Right cardiac atrium (tissue), 5 donors: Measurements from ENCODE around the gene CARMIL3. TPM values are rescaled to one million over a fixed set of nuclear protein-coding genes. Genes with fewer than 3 reads are reported as not detected.

Experiments used
- ATAC-seq, 2 donors: fragments of 200-7000 bp; cut with Tn5 transposase; one replicate each; pipeline versions ENCODE4 v1.8.0 to v1.9.1; 2020; ENCODE audit warnings: moderate library complexity in 2 of 2, mild to moderate bottlenecking in 1 of 2
- DNase-seq, 3 donors: peaks; one replicate each; pipeline ENCODE4 v3.0.0-alpha.2; 2020
- H3K27ac ChIP-seq: one replicate; pipeline ENCODE4 v1.5.1; 2013; ENCODE audit warnings: mild to moderate bottlenecking, low read length, control low read depth, moderate library complexity
- H3K27me3 ChIP-seq: one replicate; pipeline ENCODE4 v1.6.1; 2013; ENCODE audit not compliant: control insufficient read depth, insufficient read depth
- H3K4me1 ChIP-seq: one replicate; pipeline ENCODE4 v1.6.1; 2013; ENCODE audit warnings: low read length; ENCODE audit not compliant: control insufficient read depth, insufficient read depth
- H3K4me3 ChIP-seq: one replicate; pipeline ENCODE4 v1.5.1; 2013; ENCODE audit warnings: low read length, control low read depth
- H3K9me3 ChIP-seq: one replicate; pipeline ENCODE4 v1.6.1; 2013; ENCODE audit warnings: low read length; ENCODE audit not compliant: control insufficient read depth
- WGBS: extraction: QIAGEN DNeasy Blood & Tissue Kit; methylation state at CpG from one replicate; pipeline ENCODE4 v1.1.7; 2013; 5-methylcytosine and 5-hydroxymethylcytosine counted together
- intact Hi-C, 4 donors: fragments of 100-400 bp; cut with DNase I; formaldehyde crosslinking; loops; one replicate each; pipeline versions ENCODE4 v1.11.0 to v1.14.0; 2022 to 2023
- polyA plus RNA-seq: library from polyadenylated mRNA; stranded (reverse); fragments of 200-250 nt; gene quantifications from one replicate; pipeline ENCODE4 v1.2.3, GENCODE V29; 2013
- total RNA-seq, 4 donors: library from RNA; stranded (reverse); fragmentation: NEBNext Ultra II Directional; extraction: Animal tissue kit (Norgen Biotek cat#: 25700); gene quantifications; one replicate each; pipeline ENCODE4 v1.2.1, GENCODE V29; 2021
- donor health status: healthy with polysubstance abuse.
- donor health status: DM: no; HTN: yes; CAD: no.
- donor health status: DM: no; HTN: no; CAD: no.
- donor health status: DM: no; HTN: yes; CAD: no; lungs with severe emphysema.
- donor health status: DM: yes; HTN: yes; CAD: no.

CARMIL3 gene
- total and polyA plus RNA-seq, 5 donors, result 0.17 to 0.45 (median 0.18) TPM

DNA sequence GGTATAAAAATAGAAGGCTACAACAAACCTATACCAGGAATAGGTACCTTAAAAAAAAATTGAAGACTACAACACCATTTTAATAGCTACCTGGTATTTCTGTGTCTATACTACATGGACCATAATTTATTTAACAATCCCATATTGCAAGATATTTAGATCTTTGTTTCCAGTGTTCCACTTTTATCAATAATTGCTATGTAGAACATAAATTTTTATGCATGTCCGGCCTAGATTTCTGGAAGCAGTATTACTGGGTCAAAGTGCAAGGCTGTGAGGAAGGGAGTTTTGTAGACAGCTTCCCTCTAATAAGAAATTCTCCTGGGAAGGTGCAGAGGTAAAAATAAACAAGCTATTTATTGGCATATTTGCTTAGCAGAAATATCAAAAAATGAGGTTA is 58.7 kb downstream of the CARMIL3 start:
- Histone ChIP-seq H3K4me3 (no peak overlapping the region), H3K9me3 (no peaks in the 10 kb centered on the region), H3K27ac (no peak overlapping the region), H3K4me1 (no peaks in the 10 kb centered on the region), H3K27me3 (no peaks in the 10 kb centered on the region)
- ATAC-seq (no peak), DNase-seq (no peak)
- intact Hi-C loops, result no loop called here
- WGBS, result 63% methylated on average over 1 of the region's 1 CpG

DNA sequence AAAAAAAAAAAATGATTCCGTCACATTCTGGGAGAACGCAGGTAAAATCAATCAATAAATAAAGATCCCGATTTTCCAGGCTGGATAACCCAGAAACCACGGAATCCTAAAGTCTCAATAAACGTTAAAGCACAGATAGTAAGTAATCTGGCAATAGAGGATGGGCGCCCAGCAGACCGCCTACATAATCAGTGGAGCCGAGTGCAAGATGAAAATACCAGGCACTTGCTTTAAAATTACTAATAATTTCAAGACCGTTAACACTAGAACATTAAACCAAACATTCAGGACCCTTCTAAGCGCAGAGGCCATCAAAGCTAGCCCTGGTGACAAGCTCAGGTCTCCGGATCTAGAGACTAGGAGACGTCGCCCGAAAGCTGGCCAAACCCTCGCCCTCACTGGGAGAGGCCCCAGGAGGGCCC is 61.6 kb downstream of the CARMIL3 start:
- ATAC-seq (no peak), DNase-seq (no peak)
- 20% methylated on average over 15 of the region's 15 CpGs for WGBS
- intact Hi-C loops, result no loop called here
- H3K4me3 ChIP-seq, result peak overlapping the region; percentile 43
- H3K27ac ChIP-seq, result peak overlapping the region; percentile 96
- peaks cover 3% of the 10 kb centered on the region for H3K4me1 ChIP-seq
- no peaks in the 10 kb centered on the region for H3K27me3 ChIP-seq
- no peaks in the 10 kb centered on the region for H3K9me3 ChIP-seq

DNA sequence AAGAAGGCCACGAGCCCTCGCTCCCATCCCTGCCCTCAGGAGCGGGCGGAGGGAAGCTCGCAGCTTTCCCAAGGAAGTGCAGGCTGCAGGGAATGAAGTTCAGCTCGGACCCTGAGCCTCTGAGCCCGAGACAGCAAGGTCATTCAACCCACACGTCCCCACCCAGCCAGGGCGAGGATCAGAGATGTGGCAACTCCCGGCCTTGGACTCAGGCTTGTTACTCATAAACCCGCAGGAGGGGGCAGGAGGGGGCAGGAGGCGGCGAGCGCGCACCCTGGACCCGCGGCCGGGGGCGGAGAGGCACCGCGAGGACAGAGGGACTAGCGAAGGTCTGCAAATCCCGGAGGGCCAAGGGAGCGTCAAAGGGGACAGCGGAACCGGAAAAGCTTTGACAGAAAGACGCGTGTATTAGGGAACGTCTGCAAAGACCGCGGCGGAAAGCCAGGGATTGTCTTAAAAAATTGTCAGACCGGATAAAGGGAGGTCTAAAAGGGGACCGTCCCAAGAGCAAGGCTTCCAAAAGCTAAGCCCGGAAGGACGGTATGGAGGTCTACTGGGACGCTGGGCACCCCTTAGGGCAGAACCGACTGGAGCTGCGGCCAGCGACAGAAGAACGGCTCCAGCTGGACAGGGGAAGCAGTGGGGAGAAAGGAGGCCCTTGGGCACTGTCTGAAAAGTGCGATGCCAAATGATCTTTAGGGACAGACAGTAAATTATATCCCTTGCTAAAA is 62.2 kb downstream of the CARMIL3 start:
- intact Hi-C loops, result no loop called here
- H3K9me3 ChIP-seq, result no peaks in the 10 kb centered on the region
- ATAC-seq (peak; percentile 68 to 71), DNase-seq (peak; percentile 91 to 93 (median 93))
- H3K4me3 ChIP-seq, result peak overlapping the region; percentile 43
- peak overlapping the region; percentile 96 for H3K27ac ChIP-seq
- H3K4me1 ChIP-seq, result peaks cover 3% of the 10 kb centered on the region
- no peaks in the 10 kb centered on the region for H3K27me3 ChIP-seq
- under 1% methylated on average over 42 of the region's 42 CpGs for WGBS

DNA sequence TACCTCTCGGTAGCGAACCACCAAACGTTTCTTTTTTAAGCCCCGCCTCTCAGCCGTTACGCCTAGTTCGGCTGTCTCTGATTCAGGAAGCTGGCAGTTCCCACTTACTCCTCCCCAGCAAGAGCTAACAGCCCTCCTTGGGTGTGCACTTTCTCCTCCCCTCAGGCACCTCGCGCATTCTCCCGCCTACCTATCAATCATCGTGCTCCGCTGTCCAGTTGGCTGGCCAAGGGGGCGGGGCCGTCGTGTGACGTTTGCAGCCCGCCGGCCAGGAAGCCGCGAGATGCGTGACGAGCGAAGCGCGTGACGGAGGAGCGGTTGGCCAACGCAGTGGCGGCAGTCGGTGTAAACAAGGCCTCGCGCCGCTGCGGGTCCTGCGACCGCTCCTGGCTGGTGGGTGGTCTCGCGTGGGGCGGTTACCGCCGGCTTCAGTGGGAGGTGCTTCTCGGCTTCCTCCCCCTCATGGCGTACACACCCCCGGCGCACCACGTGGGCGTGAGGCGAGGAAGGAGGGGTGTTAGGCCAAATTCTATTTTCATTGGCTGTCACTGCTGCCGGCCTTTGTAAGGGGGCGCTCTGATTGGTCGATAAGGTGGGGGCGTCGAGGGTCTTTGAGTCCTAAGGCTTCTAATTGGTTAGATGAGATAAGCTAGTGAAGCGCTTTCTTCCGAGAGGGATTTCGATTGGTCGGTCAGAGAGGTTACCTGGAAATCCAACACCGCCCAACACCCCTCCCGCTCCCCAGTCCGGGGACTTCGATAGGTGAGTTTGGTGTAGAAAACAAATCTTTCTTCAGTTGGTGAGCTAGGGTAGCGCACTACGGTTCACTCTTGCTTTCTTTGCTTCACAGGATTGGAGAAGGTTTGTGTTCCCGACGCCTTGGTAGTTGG is 63.0 kb downstream of the CARMIL3 start, which contains the start of the genes DCAF11 and NRL:
DCAF11 (plus strand) TSS at position 246 of the 890 bp plus-strand sequence. CDS start 818 bp downstream, outside the sequence.
NRL (minus strand) TSS at position 418 of the 890 bp plus-strand sequence. CDS start 32,101 bp downstream, outside the sequence.
- peaks cover 3% of the 10 kb centered on the region for H3K4me1 ChIP-seq
- DNase-seq (peak; percentile 99), ATAC-seq (peak; percentile 97)
- WGBS, result under 1% methylated on average over 65 of the region's 65 CpGs
- peak within 1 kb of the TSS; percentile 96 for H3K27ac ChIP-seq
- intact Hi-C loops, result no loop called here
- H3K4me3 ChIP-seq, result peak within 1 kb of the TSS; percentile 61
- no peaks in the 10 kb centered on the region for H3K9me3 ChIP-seq
- H3K27me3 ChIP-seq, result no peaks in the 10 kb centered on the region

DNA sequence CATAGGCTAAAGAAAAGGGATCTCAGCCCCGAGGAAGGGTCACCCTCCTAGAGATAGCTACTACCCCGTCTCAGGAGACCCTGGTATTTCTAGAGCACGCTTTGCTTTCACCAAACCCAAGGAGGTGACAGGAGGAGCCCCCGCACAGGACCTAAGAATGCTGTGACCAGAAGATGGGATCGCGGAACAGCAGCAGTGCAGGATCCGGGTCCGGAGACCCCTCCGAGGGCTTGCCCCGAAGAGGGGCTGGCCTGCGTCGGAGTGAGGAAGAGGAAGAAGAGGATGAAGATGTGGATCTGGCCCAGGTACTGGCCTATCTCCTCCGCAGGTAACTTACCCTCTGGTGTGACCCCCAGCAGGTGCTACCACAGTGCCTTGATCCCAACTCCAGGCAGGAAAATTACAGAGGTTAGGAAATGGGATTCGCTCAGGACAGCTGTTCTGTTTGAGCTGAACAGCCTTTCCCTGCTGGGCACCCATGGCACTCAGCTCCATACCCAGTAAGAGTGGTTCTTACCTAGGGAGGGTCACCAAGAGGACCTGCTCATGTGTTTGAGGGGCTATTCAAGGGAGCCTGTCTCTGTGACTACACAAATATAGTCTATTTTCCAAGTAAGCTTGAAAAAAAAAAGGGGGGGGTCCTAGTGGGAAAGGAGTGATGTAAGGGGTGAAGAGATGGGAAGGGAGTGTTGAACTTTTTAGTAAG is 63.8 kb downstream of the CARMIL3 start:
- peak overlapping the region; percentile 61 for H3K4me3 ChIP-seq
- peak in 1 of 3 donors; percentile 60 for DNase-seq
- H3K27me3 ChIP-seq, result no peaks in the 10 kb centered on the region
- ATAC-seq, result no peak
- no peaks in the 10 kb centered on the region for H3K9me3 ChIP-seq
- peaks cover 3% of the 10 kb centered on the region for H3K4me1 ChIP-seq
- WGBS, result 3% methylated on average over 14 of the region's 14 CpGs
- intact Hi-C loops, result no loop called here
- peak overlapping the region; percentile 61 for H3K27ac ChIP-seq

DNA sequence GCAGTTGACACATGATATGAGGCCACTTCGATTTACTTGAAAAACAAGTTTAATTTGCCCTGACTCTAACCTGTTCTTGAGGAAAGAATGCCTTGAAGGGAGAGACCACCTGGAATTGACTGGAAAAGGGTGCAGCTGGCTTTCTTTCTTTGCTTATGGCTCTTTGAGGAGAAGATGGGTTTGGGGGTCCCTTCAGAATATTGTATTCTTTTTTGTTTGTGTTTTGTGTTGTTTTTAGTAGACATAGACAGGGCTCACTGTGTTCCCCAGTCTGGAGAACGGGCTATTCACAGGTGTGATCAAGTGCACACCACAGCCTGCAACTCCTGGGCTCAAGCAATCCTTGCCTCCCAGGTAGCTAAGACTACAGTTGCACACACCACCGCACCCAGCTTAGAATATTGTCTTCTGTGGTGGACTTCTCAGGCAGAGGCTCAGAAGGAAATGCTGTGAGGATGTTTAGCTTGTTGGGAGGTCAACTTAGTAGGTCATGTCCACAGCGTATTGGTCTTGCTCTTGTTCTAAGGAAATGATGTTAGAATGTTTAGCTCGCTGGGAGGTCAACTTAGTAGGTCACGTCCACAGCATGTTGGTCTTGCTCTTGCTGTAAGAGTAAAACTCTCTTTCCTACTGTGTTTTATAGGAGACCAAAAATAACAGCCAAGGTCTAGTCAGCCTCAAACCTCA is 64.5 kb downstream of the CARMIL3 start:
- DNase-seq (no peak), ATAC-seq (no peak)
- Histone ChIP-seq H3K4me1 (peaks cover 3% of the 10 kb centered on the region), H3K27me3 (no peaks in the 10 kb centered on the region), H3K27ac (no peak overlapping the region), H3K9me3 (no peaks in the 10 kb centered on the region), H3K4me3 (peak overlapping the region; percentile 61)
- intact Hi-C loops, result no loop called here
- WGBS, result 83% methylated on average over 6 of the region's 6 CpGs

DNA sequence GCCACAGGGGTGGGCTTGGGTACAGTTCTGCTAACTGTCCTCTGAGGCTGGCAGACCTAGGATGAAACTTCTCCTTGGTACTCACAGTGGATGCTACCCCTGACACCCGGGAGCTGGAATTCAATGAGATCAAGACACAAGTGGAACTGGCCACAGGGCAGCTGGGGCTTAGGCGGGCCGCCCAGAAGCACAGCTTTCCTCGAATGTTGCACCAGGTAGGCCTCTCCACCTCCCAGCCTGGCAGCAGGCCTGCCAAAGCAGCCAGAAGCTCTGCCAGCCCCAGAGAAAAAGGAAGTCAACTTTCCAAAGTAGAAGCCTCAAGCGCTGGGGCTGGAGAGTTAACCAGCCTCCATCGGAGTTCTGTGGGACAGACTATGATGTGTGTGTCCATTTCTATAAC is 65.4 kb downstream of the CARMIL3 start:
- DNase-seq (peak in 1 of 3 donors; percentile 50), ATAC-seq (no peak)
- 90% methylated on average over 6 of the region's 6 CpGs for WGBS
- no peak overlapping the region for H3K4me3 ChIP-seq
- no peaks in the 10 kb centered on the region for H3K27me3 ChIP-seq
- no peaks in the 10 kb centered on the region for H3K9me3 ChIP-seq
- intact Hi-C loops, result no loop called here
- peaks cover 3% of the 10 kb centered on the region for H3K4me1 ChIP-seq
- no peak overlapping the region for H3K27ac ChIP-seq

Other genes with a start within 250 kb of the CARMIL3 start
- 10 to 100 TPM; 19.9 to 27.9 (median 26.0) TPM for gene DHRS4, start 98.2 kb upstream of the CARMIL3 start, total RNA-seq
- gene DHRS4, start 98.2 kb upstream of the CARMIL3 start, polyA plus RNA-seq, result 52.7 TPM
- 10 to 100 TPM; 15.5 to 23.6 (median 20.5) TPM for gene DHRS4L2, start 63.1 kb upstream of the CARMIL3 start, total RNA-seq
- gene DHRS4L2, start 63.1 kb upstream of the CARMIL3 start, polyA plus RNA-seq, result 44.2 TPM
- under 1 TPM in 1 of 4 donors, not detected in 3; 0.14 TPM for gene CPNE6, start 19.6 kb downstream of the CARMIL3 start, total RNA-seq
- 0.16 TPM for gene CPNE6, start 19.6 kb downstream of the CARMIL3 start, polyA plus RNA-seq
- 10 to 100 TPM in 1 of 4 donors, 1 to 10 TPM in 3; 4.0 to 11.0 (median 5.3) TPM for gene PCK2, start 42.3 kb downstream of the CARMIL3 start, total RNA-seq
- gene PCK2, start 42.3 kb downstream of the CARMIL3 start, polyA plus RNA-seq, result 3.5 TPM
- 10 to 100 TPM; 50.6 to 70.7 (median 62.6) TPM for gene DCAF11, start 62.8 kb downstream of the CARMIL3 start, total RNA-seq
- gene DCAF11, start 62.8 kb downstream of the CARMIL3 start, polyA plus RNA-seq, result 33.1 TPM
- gene NRL, start 62.9 kb downstream of the CARMIL3 start, total RNA-seq, result 1 to 10 TPM in 3 of 4 donors, under 1 TPM in 1; 0.79 to 2.9 (median 2.4) TPM
- gene NRL, start 62.9 kb downstream of the CARMIL3 start, polyA plus RNA-seq, result 2.6 TPM
- gene FITM1, start 78.7 kb downstream of the CARMIL3 start, total RNA-seq, result 100 to 1,000 TPM in 3 of 4 donors, 10 to 100 TPM in 1; 87.4 to 178 (median 134) TPM
- gene FITM1, start 78.7 kb downstream of the CARMIL3 start, polyA plus RNA-seq, result 224 TPM
- gene PSME1, start 84.2 kb downstream of the CARMIL3 start, total RNA-seq, result 100 to 1,000 TPM in 3 of 4 donors, 10 to 100 TPM in 1; 99.8 to 112 (median 103) TPM
- 141 TPM for gene PSME1, start 84.2 kb downstream of the CARMIL3 start, polyA plus RNA-seq
- 10 to 100 TPM; 17.2 to 18.9 (median 18.1) TPM for gene EMC9, start 89.6 kb downstream of the CARMIL3 start, total RNA-seq
- 21.2 TPM for gene EMC9, start 89.6 kb downstream of the CARMIL3 start, polyA plus RNA-seq
- gene PSME2, start 94.6 kb downstream of the CARMIL3 start, total RNA-seq, result 10 to 100 TPM; 62.7 to 90.6 (median 67.6) TPM
- 102 TPM for gene PSME2, start 94.6 kb downstream of the CARMIL3 start, polyA plus RNA-seq
- 10 to 100 TPM; 29.2 to 48.4 (median 42.6) TPM for gene RNF31, start 95.5 kb downstream of the CARMIL3 start, total RNA-seq
- 27.6 TPM for gene RNF31, start 95.5 kb downstream of the CARMIL3 start, polyA plus RNA-seq
- gene IRF9, start 109.3 kb downstream of the CARMIL3 start, total RNA-seq, result 100 to 1,000 TPM in 1 of 4 donors, 10 to 100 TPM in 3; 47.5 to 103 (median 59.0) TPM
- 44.5 TPM for gene IRF9, start 109.3 kb downstream of the CARMIL3 start, polyA plus RNA-seq
- 1 to 10 TPM; 1.9 to 5.8 (median 3.2) TPM for gene REC8, start 120.1 kb downstream of the CARMIL3 start, total RNA-seq
- 4.1 TPM for gene REC8, start 120.1 kb downstream of the CARMIL3 start, polyA plus RNA-seq
- gene IPO4, start 136.8 kb downstream of the CARMIL3 start, total RNA-seq, result 10 to 100 TPM; 10.2 to 22.5 (median 12.1) TPM
- 4.1 TPM for gene IPO4, start 136.8 kb downstream of the CARMIL3 start, polyA plus RNA-seq
- gene TM9SF1, start 143.4 kb downstream of the CARMIL3 start, total RNA-seq, result 10 to 100 TPM; 26.4 to 37.6 (median 30.4) TPM
- 14.8 TPM for gene TM9SF1, start 143.4 kb downstream of the CARMIL3 start, polyA plus RNA-seq
- under 1 TPM in 2 of 4 donors, not detected in 2; 0.18 to 0.37 TPM for gene TSSK4, start 153.7 kb downstream of the CARMIL3 start, total RNA-seq
- gene TSSK4, start 153.7 kb downstream of the CARMIL3 start, polyA plus RNA-seq, result not detected
- 10 to 100 TPM; 35.2 to 49.3 (median 39.5) TPM for gene CHMP4A, start 161.5 kb downstream of the CARMIL3 start, total RNA-seq
- gene CHMP4A, start 161.5 kb downstream of the CARMIL3 start, polyA plus RNA-seq, result 56.3 TPM
- gene MDP1, start 164.1 kb downstream of the CARMIL3 start, total RNA-seq, result 10 to 100 TPM; 15.7 to 21.8 (median 18.8) TPM
- 26.8 TPM for gene MDP1, start 164.1 kb downstream of the CARMIL3 start, polyA plus RNA-seq
- 100 to 1,000 TPM; 167 to 190 (median 183) TPM for gene NEDD8, start 180.4 kb downstream of the CARMIL3 start, total RNA-seq
- 302 TPM for gene NEDD8, start 180.4 kb downstream of the CARMIL3 start, polyA plus RNA-seq
- 10 to 100 TPM; 32.4 to 45.4 (median 34.6) TPM for gene GMPR2, start 180.9 kb downstream of the CARMIL3 start, total RNA-seq
- gene GMPR2, start 180.9 kb downstream of the CARMIL3 start, polyA plus RNA-seq, result 30.3 TPM
- 10 to 100 TPM; 38.9 to 45.9 (median 45.3) TPM for gene TINF2, start 190.6 kb downstream of the CARMIL3 start, total RNA-seq
- gene TINF2, start 190.6 kb downstream of the CARMIL3 start, polyA plus RNA-seq, result 23.0 TPM
- 1 to 10 TPM in 1 of 4 donors, under 1 TPM in 3; 0.36 to 2.0 (median 0.58) TPM for gene TGM1, start 211.2 kb downstream of the CARMIL3 start, total RNA-seq
- 0.16 TPM for gene TGM1, start 211.2 kb downstream of the CARMIL3 start, polyA plus RNA-seq
- 10 to 100 TPM; 18.1 to 21.4 (median 20.8) TPM for gene RABGGTA, start 219.6 kb downstream of the CARMIL3 start, total RNA-seq
- gene RABGGTA, start 219.6 kb downstream of the CARMIL3 start, polyA plus RNA-seq, result 20.7 TPM
- gene DHRS1, start 247.8 kb downstream of the CARMIL3 start, total RNA-seq, result 10 to 100 TPM in 2 of 4 donors, 1 to 10 TPM in 2; 5.9 to 12.0 (median 10.4) TPM
- gene DHRS1, start 247.8 kb downstream of the CARMIL3 start, polyA plus RNA-seq, result 7.2 TPM
- 10 to 100 TPM; 19.2 to 20.3 (median 19.6) TPM for gene NOP9, start 247.8 kb downstream of the CARMIL3 start, total RNA-seq
- 9.6 TPM for gene NOP9, start 247.8 kb downstream of the CARMIL3 start, polyA plus RNA-seq